Measurements from ENCODE around the gene AHNAK. TPM values are rescaled to one million over a fixed set of nuclear protein-coding genes. Genes with fewer than 3 reads are reported as not detected.

AHNAK gene
- total RNA-seq, 1 donor from 2014 or later, result 359 TPM

DNA sequence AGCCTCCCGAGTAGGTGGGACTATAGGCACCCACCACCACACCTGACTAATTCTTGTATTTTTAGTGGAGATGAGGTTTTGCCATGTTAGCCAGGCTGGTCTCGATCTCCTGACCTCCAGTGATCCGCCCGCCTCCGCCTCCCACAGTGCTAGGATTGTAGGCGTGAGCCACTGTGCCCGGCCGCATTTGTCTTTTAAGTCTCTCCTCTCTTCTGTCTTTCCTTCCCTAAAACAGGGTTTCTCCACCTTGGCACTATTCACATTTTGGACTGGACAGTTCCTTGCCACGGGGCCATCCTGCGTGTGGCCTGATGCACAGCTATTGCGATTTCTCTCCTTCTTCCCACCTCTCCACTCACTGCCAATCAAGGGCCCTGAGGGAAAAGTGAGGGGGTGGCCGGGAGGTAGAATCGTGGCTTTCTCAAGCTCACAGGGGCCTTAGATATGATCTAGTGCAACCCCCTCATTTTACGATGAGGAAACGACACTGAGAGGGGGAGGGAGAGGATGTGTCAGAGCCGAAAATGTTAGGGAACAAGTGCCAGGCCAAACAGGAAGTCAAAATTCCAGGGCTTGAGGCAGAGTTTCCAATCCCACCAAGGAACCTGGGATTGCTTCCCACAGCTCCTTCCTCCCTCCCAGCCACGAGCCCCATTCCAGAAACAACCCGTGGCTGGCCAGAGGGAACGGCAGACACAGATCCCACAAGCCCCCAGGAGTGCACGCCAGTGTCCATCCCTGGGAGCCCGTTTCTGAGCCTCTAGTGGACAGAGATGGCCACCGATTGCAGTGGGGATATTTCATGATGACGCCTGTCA lies 106.6 kb downstream of the AHNAK start:
- intact Hi-C loops (cut with micrococcal nuclease), result no loop called here

DNA sequence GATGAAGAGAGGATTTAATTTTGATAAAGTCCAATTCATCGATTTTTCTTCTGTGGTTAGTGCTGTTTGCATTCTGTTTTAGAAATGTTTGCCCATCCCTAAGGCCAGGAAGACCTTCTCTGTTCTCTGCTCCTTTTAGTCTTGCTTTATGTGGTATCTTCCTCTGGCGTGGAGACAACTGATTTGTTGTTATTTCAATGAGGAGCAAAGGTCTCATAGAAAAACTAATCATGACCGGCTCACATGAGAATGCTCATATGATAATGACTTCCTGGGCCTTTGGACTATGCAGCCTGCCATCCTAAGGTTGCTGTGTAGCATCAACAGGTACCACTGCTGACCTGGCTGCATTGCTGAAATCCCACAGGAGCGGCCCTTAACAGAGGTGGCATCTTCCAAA lies 108.0 kb downstream of the AHNAK start:
- intact Hi-C loops (cut with micrococcal nuclease), result no loop called here

DNA sequence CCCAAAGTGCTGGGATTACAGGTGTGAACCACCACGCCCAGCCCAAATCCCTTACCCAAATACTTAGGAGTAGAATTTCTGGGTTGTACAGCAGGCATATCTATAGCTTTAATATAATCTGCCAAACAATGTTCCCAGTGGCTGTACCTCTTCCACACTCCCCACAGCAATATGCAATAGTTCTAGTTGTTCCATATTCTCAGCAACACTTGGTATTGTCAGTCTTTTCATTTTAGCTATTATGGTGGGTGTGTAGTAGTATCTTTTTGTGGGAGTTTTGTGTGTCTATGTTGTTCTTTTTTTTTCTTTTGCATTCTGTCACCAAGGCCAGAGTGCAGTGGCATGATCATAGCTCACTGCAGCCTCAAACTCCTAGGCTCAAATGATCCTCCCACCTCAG lies 109.0 kb downstream of the AHNAK start:
- intact Hi-C loops (cut with micrococcal nuclease), result no loop called here

DNA sequence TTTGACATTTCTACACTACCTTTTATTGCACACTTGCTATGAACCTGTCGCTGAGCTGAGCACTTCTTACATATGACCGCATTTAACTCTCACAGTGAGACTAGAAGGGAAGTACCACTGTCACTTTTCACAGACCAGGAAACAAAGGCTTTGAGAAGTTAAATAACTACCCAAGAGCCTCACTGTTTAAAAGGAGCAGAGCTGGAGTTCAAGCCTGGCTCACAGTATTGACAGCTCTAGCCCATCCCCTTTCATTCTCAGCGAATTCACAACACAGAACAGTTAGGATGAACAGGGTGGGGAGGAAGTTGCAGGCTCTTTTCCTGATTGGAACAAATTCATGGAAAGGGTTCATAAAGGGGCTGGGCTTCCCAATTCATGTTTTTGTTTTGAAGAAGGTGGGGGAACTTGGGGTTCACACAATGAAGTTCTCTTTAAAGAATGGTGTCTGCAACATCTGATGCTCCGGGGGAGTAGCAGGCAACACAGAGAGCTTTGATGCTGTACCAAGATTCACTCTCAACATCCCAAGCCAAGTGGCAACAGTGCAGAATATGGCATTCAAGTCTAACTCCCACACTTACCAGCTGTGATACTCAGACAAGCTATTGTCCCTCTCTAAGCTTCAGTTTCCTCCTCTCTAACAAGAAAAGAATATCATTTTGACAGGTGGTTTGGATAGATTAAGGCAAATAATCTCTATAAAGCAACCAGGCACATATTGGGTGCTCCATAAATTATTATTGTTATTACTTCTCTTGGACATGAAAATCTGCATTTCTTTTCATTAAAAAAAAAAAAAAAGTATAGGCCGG lies 110.6 kb downstream of the AHNAK start:
- intact Hi-C loops (cut with micrococcal nuclease), result no loop called here

DNA sequence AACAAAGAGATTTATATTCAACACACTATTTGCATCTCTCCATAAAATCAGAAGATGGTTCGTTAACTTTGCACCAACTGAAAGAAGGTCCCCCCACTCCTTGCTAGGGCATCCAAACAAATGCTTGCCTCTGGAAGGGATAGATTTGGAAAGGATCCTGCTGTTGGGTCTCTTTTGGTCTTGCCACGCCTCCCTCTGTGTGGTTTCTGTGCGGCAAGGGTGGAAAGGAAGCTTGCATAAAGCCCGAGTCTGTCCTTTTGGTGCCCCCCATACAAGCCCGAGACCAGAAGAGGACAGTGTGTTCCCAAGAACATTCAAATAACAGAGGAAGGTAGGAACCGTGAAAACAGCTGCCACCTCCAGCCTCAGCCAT lies 112.7 kb downstream of the AHNAK start:
- intact Hi-C loops (cut with micrococcal nuclease), result no loop called here

DNA sequence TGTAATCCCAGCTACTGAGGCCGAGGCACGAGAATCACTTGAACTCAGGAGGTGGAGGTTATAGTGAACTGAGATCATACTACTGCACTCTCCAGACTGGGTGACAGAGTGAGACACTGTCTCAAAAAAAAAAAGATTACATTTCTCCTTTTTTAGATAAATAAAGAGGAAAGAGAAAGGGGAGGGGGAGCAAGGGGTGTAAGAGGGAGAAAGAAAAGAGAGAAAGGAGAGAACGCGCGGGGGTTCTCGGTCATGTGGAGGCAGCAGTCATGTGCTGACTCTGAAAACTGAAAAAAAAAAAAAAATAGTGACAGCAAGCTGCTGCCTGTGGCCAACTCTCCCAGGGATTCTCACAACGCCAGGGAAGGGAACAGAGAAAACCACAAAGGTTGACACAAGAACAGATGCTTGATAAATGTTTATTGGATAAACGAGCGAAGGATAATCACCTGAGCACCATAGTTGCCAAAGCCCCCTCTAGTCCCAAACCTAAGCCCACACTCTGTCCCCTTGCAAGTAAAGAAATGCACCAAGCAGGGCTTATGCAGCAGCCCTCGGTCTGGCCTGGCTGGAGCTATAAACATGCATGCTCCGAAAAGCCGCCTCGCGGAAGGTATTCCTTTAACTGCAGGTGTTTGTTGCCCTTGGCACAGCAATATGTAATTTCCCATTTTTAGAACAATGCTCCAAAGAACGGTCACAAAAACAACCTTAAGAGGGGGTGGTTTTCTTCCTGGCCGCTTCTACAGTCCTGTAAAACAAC lies 113.3 kb downstream of the AHNAK start:
- intact Hi-C loops (cut with micrococcal nuclease), result no loop called here

DNA sequence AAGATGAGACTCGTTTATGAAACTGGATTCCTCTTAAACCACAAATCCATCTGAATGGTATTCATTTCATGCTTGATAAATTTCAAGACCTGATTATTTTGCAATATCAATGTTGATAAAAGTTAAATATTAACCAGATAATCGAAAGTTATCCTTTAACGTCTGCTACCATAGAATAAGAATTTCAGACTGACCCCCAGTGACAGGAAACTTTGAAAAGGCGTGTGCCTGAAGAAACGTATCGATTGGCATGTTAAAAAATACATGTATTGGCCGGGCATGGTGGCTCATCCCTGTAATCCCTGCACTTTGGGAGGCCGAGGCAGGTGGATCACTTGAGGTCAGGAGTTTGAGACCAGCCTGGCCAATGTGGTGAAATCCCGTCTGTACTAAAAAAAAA lies 113.9 kb downstream of the AHNAK start:
- intact Hi-C loops (cut with micrococcal nuclease), result no loop called here

DNA sequence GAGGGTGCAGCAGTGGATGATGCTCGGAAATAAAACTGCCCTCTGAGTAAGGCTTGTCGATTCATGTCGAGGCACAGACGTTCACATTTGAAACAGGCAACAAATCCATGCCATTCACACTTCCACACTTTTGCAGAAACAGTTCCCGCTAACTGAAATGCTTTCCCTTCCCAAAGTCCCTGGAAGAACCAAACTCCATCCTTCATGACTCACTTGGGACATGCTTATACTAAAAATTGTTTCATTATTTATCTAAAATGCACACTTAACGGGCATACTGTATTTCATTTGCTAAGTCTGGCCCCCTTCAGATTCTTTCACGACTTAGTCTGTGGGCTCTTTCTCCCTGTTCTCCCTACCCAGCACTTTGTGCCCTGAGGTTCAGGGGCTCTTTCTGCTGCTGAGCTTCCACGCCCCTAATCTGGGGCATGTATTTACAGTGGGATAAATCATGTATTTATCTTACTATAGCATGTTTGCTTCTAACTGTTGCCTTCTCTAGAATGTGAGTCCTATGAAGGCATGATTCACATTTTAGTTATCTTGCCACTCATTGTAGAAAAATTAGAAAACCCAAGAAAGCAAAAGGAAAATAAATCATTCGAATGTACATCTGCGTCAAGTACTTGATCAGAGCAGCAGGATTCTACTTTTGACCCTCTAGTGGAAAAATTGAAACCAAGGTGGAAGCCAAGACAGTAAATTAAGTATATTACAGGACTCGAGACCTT lies 115.3 kb downstream of the AHNAK start:
- intact Hi-C loops (cut with micrococcal nuclease), result no loop called here

DNA sequence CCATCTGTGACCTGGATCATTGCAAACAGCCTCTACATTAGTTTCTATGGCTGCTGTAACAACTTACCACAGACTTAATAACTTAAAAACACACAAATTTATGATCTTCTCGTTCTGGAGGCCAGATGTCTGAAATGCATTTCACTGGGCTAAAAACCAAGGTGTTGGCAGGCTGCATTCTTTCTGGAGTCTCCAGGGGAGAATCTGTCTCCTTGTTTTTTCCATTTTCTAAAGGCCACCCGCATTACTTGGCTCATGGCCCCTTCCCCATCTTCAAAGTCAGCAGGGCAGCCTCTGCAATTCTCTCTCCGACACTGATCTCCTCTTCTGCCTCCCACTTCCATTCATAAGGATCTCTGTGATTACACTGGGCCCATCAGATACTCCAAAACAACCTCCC lies 116.2 kb downstream of the AHNAK start:
- intact Hi-C loops (cut with micrococcal nuclease), result no loop called here

DNA sequence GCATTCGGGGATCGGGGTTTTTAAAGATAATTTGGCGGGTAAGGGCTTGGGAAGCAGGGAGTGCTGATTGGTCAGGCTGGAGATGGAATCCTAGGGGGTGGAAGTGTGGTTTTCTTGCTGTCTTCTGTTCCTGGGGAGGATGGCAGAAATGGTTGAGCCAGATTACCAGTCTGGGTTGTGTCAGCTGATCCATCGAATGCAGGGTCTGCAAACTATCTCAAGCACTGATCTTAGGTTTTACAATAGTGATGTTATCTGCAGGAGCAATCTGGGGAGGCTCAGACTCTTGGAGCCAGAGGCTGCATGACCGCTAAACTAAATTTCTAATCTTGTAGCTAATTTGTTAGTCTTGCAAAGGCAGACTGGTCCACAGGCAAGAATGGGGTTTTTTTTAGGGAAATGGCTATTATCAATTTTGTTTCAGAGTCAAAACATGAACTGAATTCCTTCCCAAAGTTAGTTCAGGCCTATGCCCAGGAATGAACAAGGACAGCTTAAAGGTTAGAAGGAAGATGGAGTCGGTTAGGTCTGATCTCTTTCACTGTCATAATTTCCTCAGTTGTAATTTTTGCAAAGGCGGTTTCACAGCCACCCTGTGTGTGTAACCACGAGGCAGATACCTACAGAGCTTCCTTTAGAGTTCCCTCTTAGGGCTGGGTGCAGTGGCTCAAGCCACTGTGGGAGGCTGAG lies 117.6 kb downstream of the AHNAK start:
- intact Hi-C loops (cut with micrococcal nuclease), result loop anchor here (10.0 kb wide), 1 partner anchor 246 kb away; the partner anchor contains the start of genes LBHD1, UBXN1 and UQCC3

DNA sequence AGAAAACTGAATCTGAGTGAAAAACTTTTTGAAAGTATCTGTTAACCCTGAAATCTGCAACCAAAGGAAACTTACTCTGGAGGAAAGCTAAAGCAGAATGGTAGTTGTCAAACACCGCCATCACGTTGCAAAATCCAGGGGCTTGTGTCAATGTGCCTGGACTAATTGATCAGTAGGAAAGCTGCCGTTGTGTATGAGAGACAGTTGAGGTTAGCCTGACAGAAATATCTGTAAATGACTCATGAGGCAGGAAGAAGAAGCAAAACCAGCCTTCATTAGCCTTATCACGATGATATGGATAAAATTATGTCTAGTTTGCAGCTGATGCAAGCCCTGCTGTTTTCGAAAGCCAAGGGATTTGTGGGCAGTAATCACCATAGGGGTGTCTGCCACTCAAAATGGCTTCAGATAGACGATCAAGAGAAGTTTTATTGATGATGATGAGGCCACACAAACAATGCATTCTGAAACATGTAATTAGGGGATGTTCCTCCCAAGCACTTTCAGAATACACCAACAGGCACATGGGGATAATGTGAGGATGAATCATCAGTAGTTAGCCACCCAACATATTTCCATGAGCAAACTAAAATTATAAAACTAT lies 118.9 kb downstream of the AHNAK start:
- intact Hi-C loops (cut with micrococcal nuclease), result loop anchor here (1.0 to 10.0 kb wide), 2 partner anchors 164 to 247 kb away; partner anchors contain the start of genes LBHD1, TUT1, UBXN1 and UQCC3

DNA sequence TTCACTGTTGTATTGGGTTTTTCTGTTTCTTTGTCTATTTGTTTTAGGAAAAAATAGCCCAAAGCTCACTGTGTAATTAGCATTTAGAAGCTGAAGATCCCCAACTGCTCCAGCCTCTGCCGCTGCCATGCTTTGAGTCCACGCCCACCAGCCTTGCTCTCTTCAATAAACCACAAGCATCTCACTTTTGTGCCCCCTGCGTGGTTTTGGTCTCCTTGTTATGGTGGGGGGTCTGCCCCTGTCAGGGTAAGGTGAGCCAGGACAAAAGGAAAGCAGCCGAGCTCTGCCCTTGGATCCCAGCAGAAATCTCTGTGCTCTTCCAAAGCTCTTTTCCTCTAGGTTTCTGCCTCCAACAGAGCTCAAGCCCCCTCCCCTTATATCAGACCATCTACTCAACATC lies 123.6 kb downstream of the AHNAK start:
- intact Hi-C loops (cut with micrococcal nuclease), result loop anchor here (10.0 kb wide), 1 partner anchor 252 kb away; the partner anchor contains the start of genes LBHD1, UBXN1 and UQCC3

DNA sequence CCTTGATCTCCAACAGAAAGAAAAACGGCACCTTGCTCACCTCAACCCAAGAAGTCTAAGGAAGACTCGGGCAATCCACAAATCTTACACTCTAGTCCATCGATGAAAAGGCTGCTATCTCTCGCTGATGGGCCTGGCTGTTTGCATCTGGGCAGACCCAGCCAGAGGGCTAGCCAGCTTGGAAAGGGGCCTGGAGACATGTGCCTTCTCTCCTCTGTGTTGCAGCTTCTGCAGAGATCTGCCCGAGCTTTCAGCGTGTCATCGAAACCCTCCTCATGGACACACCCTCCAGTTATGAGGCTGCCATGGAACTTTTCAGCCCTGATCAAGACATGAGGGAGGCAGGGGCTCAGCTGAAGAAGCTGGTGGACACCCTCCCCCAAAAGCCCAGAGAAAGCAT lies 124.6 kb downstream of the AHNAK start:
- intact Hi-C loops (cut with micrococcal nuclease), result loop anchor here (10.0 kb wide), 1 partner anchor 253 kb away; the partner anchor contains the start of genes LBHD1, UBXN1 and UQCC3

DNA sequence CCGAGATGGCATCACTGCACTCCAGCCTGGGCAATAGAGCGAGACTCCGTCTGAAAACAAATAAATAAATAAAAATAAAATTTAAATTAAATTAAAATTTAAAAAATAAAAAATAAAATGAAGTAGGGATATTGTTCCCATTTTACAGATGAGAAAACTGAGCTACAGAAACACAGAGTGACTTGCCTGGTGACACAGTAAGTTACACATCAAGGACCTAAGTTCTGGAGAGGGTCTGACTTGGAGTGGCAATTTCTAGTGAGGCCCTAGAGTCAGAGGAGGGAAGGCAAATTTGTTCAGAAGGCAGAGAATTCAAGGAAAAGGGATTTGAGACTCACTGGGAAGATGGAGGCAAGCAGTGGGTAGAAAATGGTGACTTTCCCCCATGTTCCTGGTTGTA lies 125.7 kb downstream of the AHNAK start:
- intact Hi-C loops (cut with micrococcal nuclease), result loop anchor here (10.0 kb wide), 1 partner anchor 254 kb away; the partner anchor contains the start of genes LBHD1, UBXN1 and UQCC3

DNA sequence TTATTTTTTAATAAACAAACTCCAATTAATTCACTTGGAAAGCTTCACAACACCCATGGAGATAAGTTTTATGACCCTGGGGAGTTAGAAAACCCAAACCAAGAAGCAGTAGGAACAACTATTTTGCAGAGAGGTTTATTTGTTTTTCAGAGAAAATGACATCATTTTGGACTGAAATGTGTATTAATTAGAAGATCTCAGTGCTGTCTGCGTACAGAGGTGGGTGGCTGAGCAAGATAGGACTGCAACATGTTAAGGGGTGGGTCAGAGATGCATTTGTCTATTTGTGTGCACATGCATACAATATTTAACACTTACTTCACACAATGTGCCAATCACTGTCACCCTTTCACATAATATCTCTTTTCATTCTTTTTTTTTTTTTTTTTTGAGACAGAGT lies 126.7 kb downstream of the AHNAK start:
- intact Hi-C loops (cut with micrococcal nuclease), result loop anchor here (10.0 kb wide), 1 partner anchor 255 kb away; the partner anchor contains the start of genes LBHD1, UBXN1 and UQCC3

DNA sequence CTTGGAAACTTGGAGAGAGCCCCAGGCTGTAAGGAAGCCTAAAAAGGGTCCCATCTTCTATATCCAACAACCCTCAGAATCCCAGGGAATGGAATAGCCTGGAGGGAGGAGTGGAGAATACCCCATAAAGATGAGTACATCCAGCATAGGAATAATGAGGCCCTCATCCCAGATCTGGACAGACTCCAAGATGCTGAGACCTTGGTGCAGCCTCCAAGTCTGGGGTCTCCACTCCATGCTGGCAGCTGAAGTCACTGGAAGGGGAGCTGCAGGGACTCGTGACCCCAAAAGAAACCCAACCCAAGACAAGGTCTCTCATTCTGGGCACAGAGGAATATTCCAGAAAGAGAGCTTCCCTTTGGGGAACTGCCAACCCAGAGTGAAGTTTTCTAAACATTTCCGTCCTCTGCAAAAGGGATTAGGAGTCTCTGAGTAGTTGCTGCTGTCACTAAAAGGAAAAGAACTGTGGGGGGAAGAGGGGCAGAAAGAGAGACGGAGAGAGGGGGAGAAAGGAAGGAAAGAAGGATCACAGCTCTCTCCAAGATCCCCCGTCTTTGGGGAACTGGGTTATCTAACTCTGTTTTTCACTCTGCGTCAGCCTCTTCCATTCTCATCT lies 127.2 kb downstream of the AHNAK start:
- intact Hi-C loops (cut with micrococcal nuclease), result no loop called here

DNA sequence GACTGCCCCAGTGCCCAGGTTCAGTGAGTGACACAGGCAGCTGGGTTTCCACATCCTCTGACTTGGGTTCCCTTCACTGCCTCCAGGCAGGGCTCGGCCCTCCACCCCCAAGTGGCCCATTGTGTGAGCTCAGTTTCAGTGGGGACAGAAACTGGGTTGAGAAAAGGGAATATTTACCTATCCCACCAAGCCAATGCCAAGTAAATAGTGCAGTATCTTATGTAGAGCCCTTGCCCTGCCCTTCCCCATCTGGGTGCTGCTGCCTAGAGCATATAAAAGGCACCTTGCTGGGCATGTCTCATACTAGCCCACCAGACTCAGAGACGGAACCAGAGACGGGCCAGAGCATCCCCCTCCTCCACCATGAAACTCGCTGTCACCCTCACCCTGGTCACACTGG lies 127.9 kb downstream of the AHNAK start, which contains the start of gene SCGB1A1:
Gene SCGB1A1, plus strand, starts transcription at position 301 of the 400 bp plus-strand sequence. Its CDS starts 63 bp downstream, at position 364.
- intact Hi-C loops (cut with micrococcal nuclease), result no loop called here

DNA sequence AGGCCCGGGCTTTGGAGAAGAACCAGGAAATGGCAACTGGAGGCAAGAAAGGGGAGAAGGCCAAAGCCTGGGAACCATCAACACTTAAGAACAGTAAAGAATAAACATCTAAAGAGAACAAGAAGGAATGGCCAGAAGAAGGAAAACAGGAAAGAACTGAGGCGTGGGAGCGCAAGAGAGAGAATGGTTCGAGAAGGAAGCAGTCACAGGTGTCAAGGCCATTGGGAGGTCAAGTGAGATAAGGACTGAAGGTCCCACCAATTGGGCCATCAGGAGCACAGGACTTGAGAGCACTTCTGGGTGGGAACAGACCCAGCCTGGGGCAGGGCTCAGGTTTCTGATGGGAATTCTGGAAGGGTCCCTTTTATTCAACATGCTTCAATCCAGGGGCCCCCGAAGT lies 128.5 kb downstream of the AHNAK start:
- intact Hi-C loops (cut with micrococcal nuclease), result no loop called here

DNA sequence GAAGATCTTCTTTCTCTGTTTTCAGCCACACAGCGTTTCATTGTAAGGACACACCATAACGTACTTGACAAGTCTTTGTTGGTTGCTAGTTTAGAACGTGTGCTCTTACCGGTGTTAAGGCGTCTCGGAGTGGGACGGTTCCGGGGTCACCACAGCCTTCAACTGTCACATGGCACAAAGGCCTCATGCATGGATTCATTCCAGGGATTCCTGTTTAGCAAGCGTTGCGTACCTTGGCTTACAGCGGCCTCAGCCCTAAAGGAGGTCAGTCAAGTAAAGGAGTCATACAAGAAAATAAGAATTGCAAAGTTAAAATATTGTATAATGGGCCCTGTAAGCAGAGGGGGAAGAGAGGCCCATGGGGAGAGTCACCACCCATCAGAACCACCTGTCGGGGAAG lies 130.0 kb downstream of the AHNAK start:
- intact Hi-C loops (cut with micrococcal nuclease), result no loop called here

All from T-helper 1 cell treated with Interleukin-12 subunit alpha and Interleukin-12 subunit beta and Interleukin-4 antibody, amounts not matched to agents 30 ng/mL and 1 ng/mL, for 36 hours (primary cell).